ENCODE data around the gene ORC4.

ORC4 gene

DNA sequence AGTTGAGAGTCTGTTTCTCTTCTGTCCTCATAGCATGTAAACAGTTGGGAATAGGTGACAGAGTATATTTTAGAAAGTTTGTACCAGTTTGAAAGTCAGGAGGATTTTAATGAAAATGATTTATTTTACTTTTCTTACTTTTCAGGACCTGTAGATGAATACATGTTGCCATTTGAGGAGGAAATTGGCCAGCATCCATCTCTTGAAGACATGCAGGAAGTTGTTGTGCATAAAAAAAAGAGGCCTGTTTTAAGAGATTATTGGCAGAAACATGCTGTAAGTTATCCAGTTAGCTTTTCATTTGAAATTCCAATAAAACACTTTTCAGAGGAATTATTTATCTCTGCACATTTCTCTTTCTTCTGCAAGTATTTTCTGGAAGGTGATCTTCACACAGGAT is 94.7 kb downstream of the ORC4 start:
- DNase-seq, result no peak

DNA sequence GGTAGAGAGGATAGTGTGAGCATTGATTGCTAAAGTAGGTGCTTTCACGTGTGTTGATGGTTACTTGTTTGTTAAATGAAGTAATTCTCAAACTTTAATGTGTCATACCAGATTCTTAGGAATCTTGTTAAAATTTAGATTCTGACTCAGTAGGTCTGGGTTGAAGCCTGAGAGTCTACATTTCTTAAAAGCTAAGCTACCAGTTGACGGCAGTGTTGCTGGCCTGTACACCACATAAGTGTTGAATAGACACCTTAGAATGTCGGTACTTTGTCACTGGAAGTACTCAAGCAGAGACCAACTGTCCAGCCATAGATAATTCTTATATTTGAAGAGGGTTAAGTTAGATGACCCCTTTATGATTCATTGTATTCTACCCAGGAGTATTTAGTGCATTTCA is 95.9 kb downstream of the ORC4 start:
- DNase-seq, result no peak

DNA sequence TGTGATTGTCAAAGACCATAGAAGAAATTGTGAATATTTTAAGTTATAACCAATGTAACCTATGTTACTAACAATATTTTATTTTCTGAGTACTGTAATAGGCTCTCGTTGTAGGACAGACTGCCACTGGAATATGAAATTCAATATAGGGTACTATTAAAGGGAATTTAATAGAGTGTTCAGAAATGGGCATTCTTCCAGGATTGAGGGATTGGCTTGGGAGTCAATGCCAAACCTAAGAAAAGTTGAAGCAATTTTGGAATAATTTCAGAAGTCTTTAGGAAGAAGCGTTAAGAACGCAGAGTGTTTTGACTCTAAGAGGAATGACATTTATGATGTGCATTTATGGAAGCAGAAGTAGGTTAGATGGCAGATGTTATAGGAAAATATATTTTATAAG is 96.7 kb downstream of the ORC4 start:
- DNase-seq, result no peak

DNA sequence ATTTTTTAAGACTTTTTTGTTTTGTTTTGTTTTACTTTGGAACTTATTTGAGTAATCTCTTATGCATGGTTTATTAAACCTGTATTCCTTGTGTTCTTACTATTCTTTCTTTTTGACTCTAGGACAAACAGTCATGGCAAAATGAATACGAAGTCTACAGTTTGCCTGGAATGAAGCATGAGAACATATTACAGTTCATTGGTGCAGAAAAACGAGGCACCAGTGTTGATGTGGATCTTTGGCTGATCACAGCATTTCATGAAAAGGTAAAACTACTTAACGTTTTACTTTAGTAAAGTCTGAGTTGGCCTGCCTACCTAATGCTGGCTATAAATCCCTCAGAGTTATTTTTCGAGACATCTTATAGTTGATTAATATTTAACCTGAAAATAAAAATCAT is 103.4 kb downstream of the ORC4 start:
- no peak for DNase-seq

- DNase-seq, result no peak
These were observed 103.8 kb downstream of the ORC4 start for GRCh38 chr2:147916723-147917122.

DNA sequence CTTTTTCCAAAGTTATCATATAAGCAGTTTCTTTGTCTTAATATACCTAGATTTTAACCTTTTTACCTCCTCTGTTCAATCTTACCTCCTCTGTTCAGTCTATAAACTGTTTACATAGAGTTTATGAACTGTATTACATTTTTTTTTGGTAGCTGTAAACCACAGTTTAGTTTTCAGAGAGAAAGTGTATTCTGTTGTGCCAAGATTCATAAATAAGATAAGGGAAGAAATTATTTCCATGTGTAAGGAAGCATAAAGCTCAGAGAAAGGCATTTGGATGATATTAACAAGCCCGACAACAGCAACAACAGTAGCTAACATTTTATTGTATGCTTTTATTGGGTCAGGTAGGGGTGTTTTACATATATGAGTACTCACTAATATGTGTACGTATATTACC is 104.5 kb downstream of the ORC4 start:
- DNase-seq, result no peak

GRCh38 chr2:147913701-147914480 is 106.6 kb downstream of the ORC4 start:
- DNase-seq, result no peak

- DNase-seq, result peak; percentile 11 to 66
These were observed 109.5 kb downstream of the ORC4 start for GRCh38 chr2:147910990-147911473.

GRCh38 chr2:147909178-147909577 is 111.4 kb downstream of the ORC4 start:
- DNase-seq, result no peak

- DNase-seq, result no peak
These were observed 116.5 kb downstream of the ORC4 start for GRCh38 chr2:147904051-147904450.

DNA sequence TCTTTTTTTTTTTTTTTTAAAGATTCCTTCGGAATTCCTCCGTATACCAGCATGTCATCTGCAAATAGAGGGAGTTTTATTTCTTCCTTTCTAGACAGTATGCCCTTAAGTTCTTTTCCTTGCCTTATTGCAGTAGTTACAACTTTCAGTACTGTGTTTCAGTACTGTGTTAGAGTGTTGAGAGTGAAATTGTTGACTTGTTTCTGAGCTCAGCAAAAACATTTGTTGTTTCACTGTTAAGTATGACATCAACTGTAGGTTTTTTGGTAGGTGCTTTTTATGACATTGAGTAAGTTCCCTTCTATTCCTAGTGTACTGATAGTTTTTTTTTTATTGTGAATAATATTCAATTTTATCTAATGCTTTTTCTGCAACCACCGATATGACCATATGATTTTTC is 131.9 kb downstream of the ORC4 start:
- DNase-seq, result no peak

DNA sequence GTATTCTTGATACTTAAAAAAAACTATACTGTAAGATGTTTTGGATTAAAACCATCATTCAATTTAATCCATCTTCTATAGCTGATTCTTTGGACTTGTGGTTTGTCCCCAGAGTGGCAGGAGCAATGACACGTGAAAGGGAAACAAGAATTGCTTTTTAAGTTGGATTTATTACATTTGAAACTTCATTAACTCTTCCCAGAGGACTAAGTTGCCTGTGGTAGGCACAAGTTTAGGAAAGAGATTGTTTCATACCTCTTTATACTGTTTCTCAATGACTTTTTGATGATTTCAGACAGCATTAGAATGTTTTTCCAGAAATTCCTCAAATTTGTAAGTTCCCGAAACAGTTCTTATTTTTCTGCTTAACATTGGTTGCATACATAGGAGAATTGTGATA is 134.4 kb downstream of the ORC4 start:
- no peak for DNase-seq

- no peak for DNase-seq
These were observed 135.7 kb downstream of the ORC4 start for GRCh38 chr2:147884830-147885229.

DNA sequence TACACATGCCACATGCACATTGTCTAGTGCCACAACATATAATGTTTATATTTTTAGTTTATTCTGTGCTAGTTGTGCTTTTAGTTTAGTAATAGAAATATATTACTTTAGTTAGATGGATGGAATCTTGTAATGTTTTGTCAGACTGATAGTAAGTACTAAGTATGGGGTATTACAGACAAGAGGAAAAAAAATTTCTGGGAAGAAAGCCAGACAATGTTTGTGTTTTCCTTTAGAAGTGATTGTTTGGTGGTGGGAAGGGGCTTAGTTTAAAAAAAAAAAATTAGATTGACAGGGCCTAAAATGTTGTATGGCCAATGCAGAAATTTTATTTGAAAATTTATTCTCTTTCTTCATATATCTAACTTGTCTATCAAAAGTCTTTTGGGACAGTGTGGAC is 137.9 kb downstream of the ORC4 start:
- no peak for DNase-seq

All from CD4-positive, alpha-beta T cell treated with Interleukin-4 for 1 hour (primary cell).